Endothelial cell of umbilical vein (primary cell): ENCODE measurements around the gene SRRM5.

Experiments used
- EZH2 ChIP-seq: IDR thresholded peaks from 2 replicates; pipeline ENCODE4 v1.6.1; 2012; ENCODE audit warnings: borderline replicate concordance, low read depth, mild to moderate bottlenecking, moderate library complexity, low read length, inconsistent platforms; ENCODE audit not compliant: severe bottlenecking
- GATA2 ChIP-seq: IDR thresholded peaks from 2 replicates; pipeline ENCODE4 v1.7.0; 2011; ENCODE audit warnings: low read depth, mild to moderate bottlenecking, moderate library complexity, mixed read lengths, low read length; ENCODE audit not compliant: insufficient read length, insufficient read depth
- JUN ChIP-seq: IDR thresholded peaks from 2 replicates; pipeline ENCODE4 v1.6.1; 2011; ENCODE audit warnings: borderline replicate concordance, low read depth; ENCODE audit not compliant: insufficient read length, insufficient read depth
- MYC ChIP-seq: IDR thresholded peaks from one replicate; pipeline ENCODE4 v1.6.1; 2011; ENCODE audit warnings: mild to moderate bottlenecking, low read depth, low read length
- POLR2A ChIP-seq: IDR thresholded peaks from 2 replicates; pipeline ENCODE4 v1.6.1; 2012; ENCODE audit warnings: low read depth, mild to moderate bottlenecking, control low read depth, low read length
- POLR2AphosphoS5 ChIP-seq: IDR thresholded peaks from 2 replicates; pipeline ENCODE4 v1.6.1; 2012; ENCODE audit warnings: low read depth, mild to moderate bottlenecking, control low read depth, low read length, moderate library complexity; ENCODE audit not compliant: insufficient read depth
- TF ChIP-seq, protein P1 (sequence below), 2 donors: IDR thresholded peaks; 1 replicate in 1 of 2; 2 replicates in 1 of 2; pipeline ENCODE4 v1.5.1; 2011; ENCODE audit warnings: low read length in 2 of 2, mild to moderate bottlenecking in 2 of 2, moderate library complexity in 2 of 2, control low read depth in 1 of 2, inconsistent platforms in 1 of 2, low read depth in 1 of 2; ENCODE audit not compliant: insufficient read depth in 1 of 2; ENCODE audit errors: extremely low read depth in 1 of 2
- TF ChIP-seq, protein P2 (sequence below): IDR thresholded peaks from 2 replicates; pipeline ENCODE4 v1.6.1; 2011; ENCODE audit not compliant: insufficient read depth, insufficient read length

DNA sequence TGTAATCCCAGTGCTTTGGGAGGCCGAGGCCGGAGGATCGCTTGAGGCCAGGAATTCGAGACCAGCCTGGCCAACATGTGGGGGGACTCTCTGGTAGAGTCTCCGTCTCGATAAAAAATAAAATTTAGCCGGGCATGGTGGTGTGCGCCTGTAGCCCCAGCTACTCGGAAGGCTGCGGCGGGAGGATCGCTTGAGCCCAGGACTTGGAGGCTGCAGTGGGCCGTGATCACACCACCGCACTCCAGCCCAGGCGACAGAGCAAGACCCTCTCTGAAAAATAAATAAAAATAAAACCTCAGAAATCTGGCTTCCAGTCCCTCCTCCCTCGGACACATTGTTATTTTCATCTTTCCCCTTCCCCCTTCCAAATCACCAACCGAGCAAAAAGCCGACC is 16.3 kb upstream of the SRRM5 start:
- TF ChIP-seq, protein P1, sequence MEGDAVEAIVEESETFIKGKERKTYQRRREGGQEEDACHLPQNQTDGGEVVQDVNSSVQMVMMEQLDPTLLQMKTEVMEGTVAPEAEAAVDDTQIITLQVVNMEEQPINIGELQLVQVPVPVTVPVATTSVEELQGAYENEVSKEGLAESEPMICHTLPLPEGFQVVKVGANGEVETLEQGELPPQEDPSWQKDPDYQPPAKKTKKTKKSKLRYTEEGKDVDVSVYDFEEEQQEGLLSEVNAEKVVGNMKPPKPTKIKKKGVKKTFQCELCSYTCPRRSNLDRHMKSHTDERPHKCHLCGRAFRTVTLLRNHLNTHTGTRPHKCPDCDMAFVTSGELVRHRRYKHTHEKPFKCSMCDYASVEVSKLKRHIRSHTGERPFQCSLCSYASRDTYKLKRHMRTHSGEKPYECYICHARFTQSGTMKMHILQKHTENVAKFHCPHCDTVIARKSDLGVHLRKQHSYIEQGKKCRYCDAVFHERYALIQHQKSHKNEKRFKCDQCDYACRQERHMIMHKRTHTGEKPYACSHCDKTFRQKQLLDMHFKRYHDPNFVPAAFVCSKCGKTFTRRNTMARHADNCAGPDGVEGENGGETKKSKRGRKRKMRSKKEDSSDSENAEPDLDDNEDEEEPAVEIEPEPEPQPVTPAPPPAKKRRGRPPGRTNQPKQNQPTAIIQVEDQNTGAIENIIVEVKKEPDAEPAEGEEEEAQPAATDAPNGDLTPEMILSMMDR (IDR thresholded peaks at IDR 0.05; ENCODE audit: extremely low read depth in 1 of 2, insufficient read depth in 1 of 2, low read depth in 1 of 2, low read length in 2 of 2) = no peak
- TF ChIP-seq POLR2AphosphoS5 = no peak
- no peak for TF ChIP-seq EZH2
- TF ChIP-seq POLR2A = no peak
- TF ChIP-seq, protein P2, sequence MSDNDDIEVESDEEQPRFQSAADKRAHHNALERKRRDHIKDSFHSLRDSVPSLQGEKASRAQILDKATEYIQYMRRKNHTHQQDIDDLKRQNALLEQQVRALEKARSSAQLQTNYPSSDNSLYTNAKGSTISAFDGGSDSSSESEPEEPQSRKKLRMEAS = no peak
- no peak for TF ChIP-seq MYC
- TF ChIP-seq GATA2 = no peak
- no peak for TF ChIP-seq JUN
